GM21360 (cell line): ENCODE results near the gene ADAM8.
"Not testable (repeated sequence)": the region's sequence is repeated elsewhere in the genome, so short reads cannot be mapped to it uniquely, and the experiment has no call there.

Experiments used
- ATAC-seq: cut with Tn5 transposase; IDR thresholded peaks from one replicate; pipeline ENCODE4 v1.9.1; 2021; ENCODE audit warnings: mild to moderate bottlenecking, moderate library complexity; ENCODE audit not compliant: unreplicated experiment

ADAM8 gene

DNA sequence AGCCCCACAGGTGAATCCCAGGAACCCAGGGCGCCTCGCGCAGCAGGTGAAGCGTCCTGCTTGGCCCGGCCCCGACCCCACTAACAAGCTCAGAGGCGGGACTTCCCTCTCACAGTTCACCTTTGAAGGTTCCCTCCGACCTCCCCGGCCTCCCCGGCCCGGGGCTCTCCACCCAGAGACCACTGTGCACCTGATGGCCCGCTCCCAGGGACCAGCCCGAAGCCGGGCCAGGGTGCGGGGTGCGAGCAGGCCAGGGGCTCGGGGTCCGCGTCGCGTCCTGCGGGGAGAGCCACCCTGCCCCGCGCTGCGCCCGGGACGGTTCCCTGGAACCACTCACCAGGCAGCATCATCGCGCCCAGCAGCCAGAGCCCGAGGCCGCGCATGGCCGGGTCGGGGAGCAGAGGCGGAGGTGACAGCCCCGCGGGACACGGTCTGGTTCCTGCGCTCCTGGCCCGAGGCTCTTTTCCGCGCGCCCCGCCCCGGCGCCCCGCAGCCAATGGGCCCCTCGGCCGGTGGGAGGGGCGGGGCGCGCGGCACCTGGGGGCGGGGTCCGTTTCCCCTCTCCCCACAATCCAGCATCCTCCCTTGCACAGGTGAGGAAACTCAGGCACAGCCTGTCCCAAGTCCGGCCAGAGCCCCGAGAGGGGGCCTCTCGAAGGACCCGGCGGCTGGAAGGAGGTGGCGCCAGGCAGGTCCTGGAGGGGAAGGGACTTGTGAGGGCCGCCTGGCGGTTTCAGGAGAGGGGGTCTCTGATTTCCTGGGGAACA, at the start of gene ADAM8:
ADAM8 (minus strand) TSS at position 434 of the 767 bp plus-strand sequence; CDS start at position 383, 51 bp downstream.
- peak; percentile 43 for ATAC-seq

- no peak for ATAC-seq
Observed at GRCh38 chr10:133326223-133326551, 49.5 kb upstream of the ADAM8 start.

GRCh38 chr10:133325440-133326222, 49.0 kb upstream of the ADAM8 start:
- no peak for ATAC-seq

DNA sequence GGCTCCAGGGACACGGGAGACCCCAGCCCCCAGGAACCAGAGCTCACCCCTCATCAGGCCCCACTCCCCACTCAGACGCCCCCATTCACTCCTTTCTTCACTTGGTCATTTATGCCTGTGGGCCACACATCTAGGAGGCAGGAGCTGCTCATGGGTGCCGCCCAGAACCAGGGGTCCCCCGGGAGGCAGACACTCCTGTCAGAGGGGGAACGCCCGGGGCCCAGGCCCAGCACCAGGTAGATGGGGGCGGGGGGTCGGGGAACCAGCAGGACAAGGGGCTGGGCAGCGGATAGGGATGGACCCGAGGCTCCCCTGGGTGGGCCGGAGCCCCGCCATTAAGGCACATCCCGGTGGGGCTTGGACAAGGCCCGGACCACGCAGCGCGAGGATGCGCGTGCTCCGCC, 48.2 kb upstream of the ADAM8 start:
- no peak for ATAC-seq

- no peak for ATAC-seq
Observed at GRCh38 chr10:133324198-133324792, 47.6 kb upstream of the ADAM8 start.

DNA sequence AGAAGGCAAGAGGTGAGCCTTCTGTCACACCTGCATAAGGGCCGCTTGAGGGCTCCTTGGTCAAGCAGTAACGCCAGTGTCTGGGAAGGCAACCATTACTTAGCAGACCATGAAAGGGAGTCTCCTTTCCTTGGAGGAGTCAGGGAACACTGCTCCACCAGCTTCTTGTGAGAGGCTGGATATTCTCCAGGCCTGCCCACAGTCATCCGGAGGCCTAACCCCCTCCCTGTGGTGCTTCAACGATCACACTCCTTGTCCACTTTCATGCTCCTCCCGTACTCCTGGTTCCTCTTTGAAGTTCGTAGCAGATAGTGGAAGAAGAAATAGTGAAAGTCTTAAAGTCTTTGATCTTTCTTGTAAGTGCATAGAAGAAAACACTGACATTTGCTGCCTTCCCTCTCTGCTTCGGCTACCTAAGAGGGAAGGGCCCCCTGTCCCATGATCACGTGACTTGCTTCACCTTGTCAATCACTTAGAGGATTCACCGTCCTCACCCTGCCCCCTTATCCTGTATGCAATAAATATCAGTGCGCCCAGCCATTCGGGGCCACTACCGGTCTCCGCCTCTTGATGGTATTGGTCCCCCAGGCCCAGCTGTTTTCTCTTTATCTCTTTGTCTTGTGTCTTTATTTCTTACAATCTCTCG, 45.5 kb upstream of the ADAM8 start:
- not testable (repeated sequence) for ATAC-seq

- ATAC-seq: not testable (repeated sequence)
Observed at GRCh38 chr10:133320852-133321422, 44.3 kb upstream of the ADAM8 start.

- ATAC-seq: peak; percentile 85
Observed at GRCh38 chr10:133318494-133319127, 41.9 kb upstream of the ADAM8 start.

GRCh38 chr10:133316732-133317131, 40.1 kb upstream of the ADAM8 start:
- no peak for ATAC-seq

DNA sequence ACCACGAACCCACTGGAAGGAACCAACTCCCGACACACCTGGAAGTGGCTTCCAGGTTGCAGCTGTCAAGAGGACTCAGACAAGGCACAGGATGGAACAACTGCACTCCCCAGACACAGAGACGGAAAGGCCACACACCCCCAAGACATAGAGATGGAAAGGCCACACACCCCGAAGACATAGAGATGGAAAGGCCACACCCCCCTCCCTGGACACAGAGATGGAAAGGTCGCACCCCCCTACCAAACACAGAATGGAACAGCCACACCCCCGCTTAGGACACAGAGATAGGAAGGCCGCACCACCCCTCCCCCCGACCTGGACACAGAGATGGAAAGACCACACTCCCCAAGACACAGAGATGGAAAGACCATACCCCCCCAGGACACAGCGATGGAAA, 39.6 kb upstream of the ADAM8 start:
- no peak for ATAC-seq

DNA sequence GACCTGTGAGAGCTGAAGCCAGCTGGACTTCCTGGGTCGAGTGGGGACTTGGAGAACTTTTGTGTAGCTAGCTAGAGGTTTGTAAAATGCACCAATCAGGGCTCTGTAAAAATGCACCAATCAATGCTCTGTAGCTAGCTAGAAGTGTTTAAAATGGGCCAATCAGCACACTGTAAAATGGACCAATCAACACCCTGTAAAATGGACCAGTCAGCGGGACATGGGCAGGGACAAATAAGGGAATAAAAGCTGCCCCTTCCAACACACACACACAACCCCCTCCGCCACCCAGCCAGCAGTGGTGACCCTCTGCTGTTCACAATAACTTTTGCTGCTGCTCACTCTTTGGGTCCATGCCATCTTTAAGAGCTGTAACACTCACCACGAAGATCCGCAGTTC, 39.2 kb upstream of the ADAM8 start:
- ATAC-seq: no peak

- no peak for ATAC-seq
Observed at GRCh38 chr10:133314911-133315310, 38.2 kb upstream of the ADAM8 start.

- no peak for ATAC-seq
Observed at GRCh38 chr10:133313192-133313591, 36.5 kb upstream of the ADAM8 start.

DNA sequence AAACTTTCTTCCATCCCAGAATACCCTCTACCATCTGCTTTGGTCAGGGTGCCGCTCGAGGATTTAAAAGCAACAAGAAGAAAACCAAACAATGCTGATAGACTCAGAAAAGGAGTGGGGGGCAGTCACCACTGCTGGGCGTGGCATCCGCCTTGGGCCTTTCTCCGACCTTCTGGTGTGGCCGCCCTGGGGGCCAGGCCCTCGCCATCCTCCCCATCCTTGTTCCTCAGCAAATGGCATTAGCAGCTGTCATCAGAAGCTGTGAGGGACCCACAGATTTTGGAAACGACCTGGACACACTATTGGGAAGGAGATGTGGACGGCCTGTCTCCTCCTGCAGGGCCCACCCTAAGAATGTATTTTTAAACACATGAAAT, 36.1 kb upstream of the ADAM8 start:
- ATAC-seq: no peak

GRCh38 chr10:133312016-133312768, 35.5 kb upstream of the ADAM8 start:
- ATAC-seq: no peak

DNA sequence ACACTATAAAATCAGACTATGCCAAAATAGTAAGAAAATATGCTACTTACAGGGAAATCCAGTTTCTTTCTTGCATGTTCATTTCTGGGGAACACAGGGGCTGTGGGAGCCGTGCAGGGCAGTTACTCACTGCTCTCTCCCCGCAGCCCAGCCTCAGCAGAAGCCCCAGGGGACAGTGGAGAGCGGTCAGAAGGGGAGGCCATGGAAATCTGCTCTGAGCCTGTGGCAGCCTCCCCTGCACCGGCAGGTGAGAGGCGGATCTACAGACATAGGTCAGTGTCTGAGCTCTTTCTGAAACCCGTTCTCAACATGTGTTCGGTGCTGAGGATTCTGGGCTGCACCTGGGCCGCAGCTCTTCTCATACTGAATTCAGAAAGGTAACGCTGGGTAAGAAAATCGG, 34.9 kb upstream of the ADAM8 start:
- ATAC-seq: no peak

GRCh38 chr10:133310789-133311188, 34.1 kb upstream of the ADAM8 start:
- ATAC-seq: no peak

DNA sequence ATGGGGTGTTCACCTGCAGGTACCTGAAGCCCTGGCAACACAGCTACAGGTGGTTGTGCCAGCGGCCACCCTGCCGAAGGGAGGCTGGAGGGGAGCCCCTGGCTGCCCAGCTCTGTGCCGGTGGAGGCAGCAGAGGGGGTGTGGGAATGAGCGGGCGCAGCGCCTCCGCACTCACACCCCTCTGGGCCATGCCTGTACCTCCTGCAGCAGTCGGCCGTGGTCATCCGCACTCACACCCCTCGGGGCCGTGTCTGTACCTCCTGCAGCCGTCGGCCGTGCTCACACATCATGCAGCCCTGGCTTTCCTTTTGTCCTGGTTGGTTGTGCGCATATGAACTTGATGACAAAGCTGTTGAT, 33.7 kb upstream of the ADAM8 start:
- ATAC-seq: no peak

DNA sequence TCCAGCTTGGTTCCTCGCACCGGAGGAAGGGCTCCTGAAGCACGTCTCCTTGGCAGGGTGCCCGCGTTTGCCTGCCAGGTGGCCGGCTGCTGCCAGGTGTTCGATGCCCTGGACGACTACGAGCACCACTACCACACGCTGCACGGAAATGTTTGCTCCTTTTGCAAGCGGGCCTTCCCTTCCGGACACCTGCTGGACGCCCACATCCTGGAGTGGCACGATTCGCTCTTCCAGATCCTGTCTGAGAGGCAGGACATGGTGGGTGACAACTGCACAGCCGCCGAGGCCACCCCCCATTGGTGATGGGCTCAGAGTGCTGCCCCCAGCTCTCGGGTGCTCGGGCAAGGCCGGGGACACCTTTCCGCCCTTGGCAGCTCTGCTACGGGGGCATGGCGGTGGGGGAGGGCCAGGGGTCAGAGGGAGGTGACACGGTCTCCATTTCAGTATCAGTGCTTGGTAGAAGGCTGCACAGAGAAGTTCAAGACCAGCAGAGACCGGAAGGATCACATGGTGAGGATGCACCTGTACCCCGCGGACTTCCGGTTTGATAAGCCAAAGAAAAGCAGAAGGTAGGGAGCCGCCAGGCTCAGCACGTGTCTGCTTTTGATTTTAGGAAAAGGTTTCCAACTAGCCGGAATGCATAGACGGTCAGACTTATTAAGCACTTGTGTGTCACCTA, 33.2 kb upstream of the ADAM8 start:
- no peak for ATAC-seq
